ENCODE measurements around the gene SULT1C3.

Gene SULT1C3

DNA sequence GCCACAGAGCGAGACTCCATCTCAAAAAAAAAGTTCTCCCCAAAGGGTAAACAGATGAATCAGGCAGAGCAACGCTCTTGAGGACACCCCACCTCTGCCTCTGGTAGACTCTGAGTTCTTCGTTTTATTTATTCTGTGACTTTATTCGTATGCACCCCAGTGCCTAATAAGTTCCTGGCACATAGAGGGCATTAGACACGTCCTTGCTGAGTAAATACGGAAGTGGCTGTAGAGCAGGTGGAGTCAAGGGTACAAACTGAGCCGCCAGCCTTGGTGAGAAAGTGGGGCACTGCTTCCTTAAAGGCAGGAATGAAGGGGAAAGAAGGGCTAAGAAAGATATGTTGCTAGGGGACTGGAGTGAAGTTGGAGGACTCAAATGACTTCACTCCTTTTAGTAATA, 61.8 kb downstream of the SULT1C3 start:
- DNase-seq (ENCODE audit: low read depth in 2 of 2), result no peak

DNA sequence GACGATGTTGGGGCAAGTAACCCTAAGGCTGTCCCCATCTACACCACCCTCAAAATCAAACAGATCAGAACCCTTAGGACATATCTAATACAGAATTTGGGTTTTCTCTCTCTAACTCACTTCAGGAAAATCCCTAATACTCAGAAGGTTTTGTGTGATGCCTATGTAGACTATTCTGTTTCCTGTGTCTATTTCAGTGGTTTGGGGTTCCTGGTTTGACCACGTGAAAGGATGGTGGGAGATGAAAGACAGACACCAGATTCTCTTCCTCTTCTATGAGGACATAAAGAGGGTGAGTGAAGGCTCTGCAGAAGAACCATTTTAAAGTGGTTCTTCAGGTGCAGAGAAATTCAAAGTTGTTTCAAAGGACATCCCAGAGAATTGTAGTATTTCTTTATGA, 65.2 kb downstream of the SULT1C3 start:
- DNase-seq (ENCODE audit: low read depth in 2 of 2), result no peak

DNA sequence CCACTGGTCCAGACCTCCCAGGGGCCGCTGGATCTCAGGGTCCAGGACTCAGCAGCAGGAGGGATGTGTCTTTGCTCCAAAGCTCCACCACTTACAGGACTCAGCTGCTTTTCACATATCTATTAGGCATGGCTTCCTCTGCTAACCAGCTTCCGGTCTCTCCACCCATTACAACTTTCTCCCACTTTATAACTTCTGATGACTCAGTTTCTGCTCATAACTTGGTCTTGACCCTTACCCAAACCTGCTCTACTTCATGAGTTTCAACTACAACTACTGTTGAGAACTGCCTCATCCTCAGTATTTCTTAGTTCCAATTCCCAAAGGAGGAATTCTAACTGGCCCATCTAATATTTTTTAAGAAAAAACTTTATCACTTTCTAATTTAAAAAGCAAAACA, 66.1 kb downstream of the SULT1C3 start:
- DNase-seq (ENCODE audit: low read depth in 2 of 2), result no peak

DNA sequence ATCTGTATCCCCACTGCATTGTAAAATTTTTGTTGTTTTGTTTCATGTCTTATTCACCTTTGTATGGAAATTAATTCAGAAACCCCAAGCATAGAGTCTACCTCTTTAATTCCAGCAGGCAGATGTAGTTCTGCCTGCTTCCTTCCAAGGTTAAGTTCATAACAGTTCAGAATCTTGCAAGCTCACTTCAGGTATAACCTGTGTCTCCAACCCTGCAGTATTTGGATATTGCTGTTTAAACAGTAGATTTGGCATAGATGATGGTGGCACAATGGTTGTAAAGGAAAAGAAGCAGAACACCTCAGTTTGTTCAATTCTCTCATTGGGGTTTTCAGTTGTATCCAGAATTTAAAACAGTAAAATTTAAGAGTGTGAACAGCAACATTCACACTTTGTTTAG, 70.1 kb downstream of the SULT1C3 start:
- no peak for DNase-seq (ENCODE audit: low read depth in 2 of 2)

Data from stimulated activated CD8-positive, alpha-beta memory T cell treated with anti-CD3 and anti-CD28 coated beads, Interleukin-2, amount 100 ng/mL, for 48 hours (primary cell).